Activated CD4-positive, alpha-beta T cell treated with anti-CD3 and anti-CD28 coated beads for 36 hours (primary cell): Measurements from ENCODE around the gene PLEKHM3. TPM values are rescaled to one million over a fixed set of nuclear protein-coding genes. Genes with fewer than 3 reads are reported as not detected.
"Not testable (repeated sequence)": the region's sequence is repeated elsewhere in the genome, so short reads cannot be mapped to it uniquely, and the experiment has no call there.

Source experiments
- ATAC-seq: fragments of 200-7000 bp; cut with Tn5 transposase; one replicate; pipeline ENCODE4 v1.10.0; 2021; ENCODE audit warnings: mild to moderate bottlenecking, moderate library complexity
- CTCF ChIA-PET: fragments of 350-600 bp; sonication (Branson Sonifier 250); formaldehyde crosslinking; loops from one replicate; lab custom pipeline; 2021; ENCODE audit warnings: antibody characterized with exemption; lab: Charles Lee
- POLR2A ChIA-PET: fragments of 350-600 bp; sonication (Branson Sonifier 250); formaldehyde crosslinking; loops from one replicate; lab custom pipeline; 2021; ENCODE audit warnings: antibody characterized with exemption, inconsistent platforms; lab: Charles Lee
- DNase-seq: peaks from one replicate; pipeline ENCODE4 v3.0.0-alpha.2; 2020
- H3K27ac Mint-ChIP-seq: one replicate; pipeline ENCODE4 v1.8.0; 2021; ENCODE audit warnings: mixed read lengths
- H3K27me3 Mint-ChIP-seq: one replicate; pipeline ENCODE4 v1.8.0; 2021; ENCODE audit warnings: mixed read lengths
- H3K36me3 Mint-ChIP-seq: one replicate; pipeline ENCODE4 v1.8.0; 2021; ENCODE audit warnings: low read depth, mixed read lengths
- H3K4me1 Mint-ChIP-seq: one replicate; pipeline ENCODE4 v1.8.0; 2021; ENCODE audit warnings: mixed read lengths
- H3K4me3 Mint-ChIP-seq: one replicate; pipeline ENCODE4 v1.8.0; 2021; ENCODE audit warnings: mild to moderate bottlenecking, moderate library complexity, mixed read lengths
- H3K9me3 Mint-ChIP-seq: one replicate; pipeline ENCODE4 v1.8.0; 2021; ENCODE audit warnings: low read depth, mixed read lengths
- intact Hi-C, 2 experiments: fragments of 100-400 bp; cut with DNase I in 1 of 2; cut with micrococcal nuclease in 1 of 2; formaldehyde crosslinking; loops; one replicate each; pipeline versions ENCODE4 v1.14.2 to v1.15.1; 2022 to 2024; cut with DNase I, micrococcal nuclease
- total RNA-seq, 2 experiments: library from RNA; stranded (reverse); gene quantifications; one replicate each; pipeline ENCODE4 v1.2.3, GENCODE V29; 2021

Gene PLEKHM3
- total RNA-seq, 2 experiments from 2014 or later, result 4.5 to 5.2 TPM

DNA sequence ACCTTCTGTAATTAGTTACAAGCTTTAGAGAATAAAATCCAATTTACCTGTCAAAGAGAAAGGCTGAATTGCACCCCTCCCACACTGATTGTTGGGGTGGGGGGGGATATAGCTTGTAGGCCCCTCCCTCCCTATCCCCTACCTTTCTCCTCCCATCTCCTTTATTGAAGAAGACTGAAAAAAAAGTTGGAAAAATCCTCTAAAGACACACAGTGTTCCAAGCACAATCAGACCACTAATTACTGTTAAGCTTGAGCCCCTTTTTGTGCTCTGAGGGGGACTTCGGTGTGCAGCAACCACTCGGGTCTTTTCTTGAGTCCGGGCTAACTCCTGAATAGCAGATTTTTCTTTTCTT, 212.6 kb downstream of the PLEKHM3 start:
- Mint-ChIP-seq H3K36me3 (no peaks in the 10 kb centered on the region), H3K27ac (no peak overlapping the region), H3K9me3 (no peaks in the 10 kb centered on the region), H3K27me3 (no peaks in the 10 kb centered on the region), H3K4me3 (no peak overlapping the region), H3K4me1 (no peaks in the 10 kb centered on the region)
- ATAC-seq (no peak), DNase-seq (no peak)
- ChIA-PET CTCF (interaction anchor here (1.1 kb wide), 1 partner anchor 23 kb away, joined by 5 read pairs; no protein-coding TSS in a partner anchor), POLR2A (no interaction called here)
- intact Hi-C loops, result no loop called here

DNA sequence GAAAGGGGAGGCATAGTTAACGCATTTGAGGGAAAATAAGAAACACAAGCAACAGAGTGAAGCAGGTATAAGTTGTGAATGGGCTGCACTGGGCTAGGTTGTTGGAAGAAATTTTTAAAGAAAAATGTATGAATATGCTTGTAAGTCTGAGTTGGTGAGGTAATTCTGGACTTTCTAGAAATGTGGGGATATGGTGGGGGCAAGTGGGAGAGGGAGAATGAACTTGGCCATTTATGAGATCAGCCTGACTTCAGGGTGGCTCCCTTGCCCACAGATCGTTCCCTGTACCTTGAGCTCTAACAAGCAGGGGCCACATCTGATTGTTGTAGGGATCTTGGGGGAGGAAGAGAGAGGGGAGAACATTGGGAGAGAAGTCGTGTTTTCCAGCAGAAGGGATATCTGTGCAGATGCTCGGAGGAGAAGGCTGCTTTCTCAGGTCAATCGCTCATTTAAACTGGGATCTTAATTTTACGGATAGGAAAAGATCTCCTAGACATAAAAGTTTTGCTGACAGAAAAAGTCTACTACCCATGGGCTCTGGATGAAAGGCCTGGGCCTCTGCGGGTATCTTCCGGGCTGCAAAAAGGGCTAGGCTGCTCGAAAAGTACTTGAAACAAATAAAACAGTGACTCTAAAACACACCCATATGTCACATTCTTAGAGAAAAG, 213.1 kb downstream of the PLEKHM3 start:
- peaks cover 3% of the 10 kb centered on the region for H3K4me1 Mint-ChIP-seq
- H3K4me3 Mint-ChIP-seq, result no peak overlapping the region
- H3K27me3 Mint-ChIP-seq, result no peaks in the 10 kb centered on the region
- intact Hi-C loops, result no loop called here
- DNase-seq (no peak), ATAC-seq (no peak)
- ChIA-PET POLR2A (interaction anchor here (1.2 kb wide), 1 partner anchor 186 kb away, joined by 3 read pairs; no protein-coding TSS in a partner anchor), CTCF (interaction anchor here (0.6 to 1.1 kb wide), 3 partner anchors 23 to 120 kb away, joined by 3 to 5 read pairs (median 4); no protein-coding TSS in a partner anchor)
- H3K27ac Mint-ChIP-seq, result no peak overlapping the region
- H3K9me3 Mint-ChIP-seq, result no peaks in the 10 kb centered on the region
- H3K36me3 Mint-ChIP-seq, result no peaks in the 10 kb centered on the region

DNA sequence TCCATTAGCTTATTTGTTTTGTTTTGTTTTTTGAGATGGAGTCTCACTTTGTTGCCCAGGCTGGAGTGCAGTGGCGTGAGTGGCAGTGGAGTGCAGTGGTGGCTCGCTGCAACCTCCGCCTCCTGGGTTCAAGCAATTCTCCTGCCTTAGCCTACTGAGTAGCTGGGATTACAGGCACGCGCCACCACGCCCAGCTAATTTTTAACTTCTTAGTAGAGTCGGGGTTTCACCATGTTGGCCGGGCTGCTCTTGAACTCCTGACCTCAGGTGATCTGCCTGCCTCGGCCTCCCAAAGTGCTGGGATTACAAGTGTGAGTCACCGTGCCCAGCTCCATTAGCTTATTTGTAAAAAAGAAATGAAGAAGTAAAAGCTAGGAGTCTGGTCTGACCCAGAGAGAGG, 213.7 kb downstream of the PLEKHM3 start:
- H3K4me1 Mint-ChIP-seq, H3K4me3 Mint-ChIP-seq, intact Hi-C loops, H3K27me3 Mint-ChIP-seq, ATAC-seq, DNase-seq, H3K9me3 Mint-ChIP-seq, H3K36me3 Mint-ChIP-seq, H3K27ac Mint-ChIP-seq: not testable (repeated sequence)
- CTCF ChIA-PET, result interaction anchor here (0.6 to 1.1 kb wide), 3 partner anchors 24 to 121 kb away, joined by 3 to 5 read pairs (median 4); no protein-coding TSS in a partner anchor
- POLR2A ChIA-PET, result interaction anchor here (1.2 kb wide), 1 partner anchor 186 kb away, joined by 3 read pairs; no protein-coding TSS in a partner anchor

DNA sequence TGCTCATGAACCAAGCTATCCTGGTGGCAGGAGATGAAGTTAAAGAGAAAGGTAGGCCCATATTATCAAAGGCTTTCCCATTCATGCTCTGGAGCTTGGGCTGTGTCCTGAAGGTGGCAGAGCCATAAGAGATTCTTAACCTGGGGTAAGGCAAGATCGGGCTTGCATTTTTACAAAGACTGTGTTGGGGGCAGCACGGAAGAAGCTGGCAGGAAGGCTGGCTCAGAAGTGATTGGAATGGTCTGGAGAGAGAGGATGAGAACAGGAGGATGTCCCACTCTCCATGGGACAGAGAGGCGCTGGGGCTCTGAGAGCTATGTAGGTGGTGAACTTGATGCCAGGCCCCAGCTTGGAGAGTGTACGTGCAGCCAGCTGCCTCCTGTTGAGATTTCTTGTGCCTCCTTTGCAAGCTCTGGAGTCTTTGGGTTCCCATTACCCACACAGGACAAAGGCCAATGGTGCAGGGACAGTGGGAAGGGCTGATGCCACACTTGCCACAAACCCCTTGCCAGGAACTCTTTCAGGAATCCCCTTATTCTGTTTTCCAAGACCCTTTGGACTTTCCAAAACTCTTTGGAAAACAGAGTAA, 215.0 kb downstream of the PLEKHM3 start:
- Mint-ChIP-seq H3K4me1 (peaks cover 3% of the 10 kb centered on the region), H3K27ac (no peak overlapping the region), H3K36me3 (no peaks in the 10 kb centered on the region), H3K4me3 (no peak overlapping the region), H3K27me3 (no peaks in the 10 kb centered on the region), H3K9me3 (no peaks in the 10 kb centered on the region)
- DNase-seq (no peak), ATAC-seq (no peak)
- ChIA-PET POLR2A (no interaction called here), CTCF (interaction anchor here (1.0 kb wide), 1 partner anchor 64 kb away, joined by 4 read pairs; no protein-coding TSS in a partner anchor)
- intact Hi-C loops, result no loop called here

DNA sequence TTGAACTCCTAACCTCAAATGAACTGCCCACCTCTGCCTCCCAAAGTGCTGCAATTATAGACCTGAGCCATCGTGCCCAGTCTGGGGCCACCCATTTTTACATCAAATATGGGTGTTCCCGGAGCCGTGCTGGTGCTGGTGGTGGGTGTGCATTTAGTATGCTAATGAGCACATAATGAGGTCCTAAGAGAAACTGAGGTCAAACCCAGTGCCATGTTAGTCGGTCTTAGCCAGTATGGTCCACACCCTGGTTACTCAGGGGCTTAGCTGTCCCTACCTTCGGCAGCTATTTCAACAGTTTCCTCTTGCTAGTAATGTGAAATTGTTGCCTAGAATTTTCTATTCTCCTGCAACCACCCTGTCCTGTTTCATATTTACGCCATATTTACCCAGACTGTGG, 217.2 kb downstream of the PLEKHM3 start:
- H3K9me3 Mint-ChIP-seq, result no peaks in the 10 kb centered on the region
- ChIA-PET CTCF (no interaction called here), POLR2A (no interaction called here)
- no peak overlapping the region for H3K27ac Mint-ChIP-seq
- no peak for DNase-seq
- peaks cover 3% of the 10 kb centered on the region for H3K4me1 Mint-ChIP-seq
- no peak overlapping the region for H3K4me3 Mint-ChIP-seq
- no peaks in the 10 kb centered on the region for H3K27me3 Mint-ChIP-seq
- intact Hi-C loops, result no loop called here
- H3K36me3 Mint-ChIP-seq, result no peaks in the 10 kb centered on the region
- ATAC-seq, result no peak

DNA sequence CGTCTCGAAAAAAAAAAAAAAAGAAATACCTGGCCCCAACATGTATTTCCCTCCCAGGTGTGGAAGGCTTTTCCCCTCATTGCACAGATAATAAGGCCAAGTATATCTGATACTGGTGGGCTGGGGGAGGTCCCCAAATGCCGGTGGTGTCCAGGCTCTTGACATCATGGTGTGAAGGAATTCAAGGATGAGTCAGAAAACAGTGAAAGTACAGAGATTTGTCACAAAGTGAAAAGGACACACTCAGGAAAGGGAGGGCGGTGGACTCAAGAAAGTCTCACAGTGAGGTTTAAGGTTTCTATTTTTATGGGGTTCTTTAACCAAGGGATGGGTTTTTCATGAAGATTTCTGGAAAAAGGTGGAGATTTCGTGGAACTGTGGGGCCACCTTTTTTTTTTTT, 217.8 kb downstream of the PLEKHM3 start:
- intact Hi-C loops, result no loop called here
- POLR2A ChIA-PET, result no interaction called here
- no peaks in the 10 kb centered on the region for H3K36me3 Mint-ChIP-seq
- H3K27ac Mint-ChIP-seq, result no peak overlapping the region
- no peaks in the 10 kb centered on the region for H3K27me3 Mint-ChIP-seq
- H3K4me1 Mint-ChIP-seq, result peaks cover 3% of the 10 kb centered on the region
- CTCF ChIA-PET, result interaction anchor here (0.6 kb wide), 1 partner anchor 42 kb away, joined by 3 read pairs; no protein-coding TSS in a partner anchor
- no peaks in the 10 kb centered on the region for H3K9me3 Mint-ChIP-seq
- ATAC-seq, result peak; percentile 61
- H3K4me3 Mint-ChIP-seq, result no peak overlapping the region
- peak; percentile 17 for DNase-seq

DNA sequence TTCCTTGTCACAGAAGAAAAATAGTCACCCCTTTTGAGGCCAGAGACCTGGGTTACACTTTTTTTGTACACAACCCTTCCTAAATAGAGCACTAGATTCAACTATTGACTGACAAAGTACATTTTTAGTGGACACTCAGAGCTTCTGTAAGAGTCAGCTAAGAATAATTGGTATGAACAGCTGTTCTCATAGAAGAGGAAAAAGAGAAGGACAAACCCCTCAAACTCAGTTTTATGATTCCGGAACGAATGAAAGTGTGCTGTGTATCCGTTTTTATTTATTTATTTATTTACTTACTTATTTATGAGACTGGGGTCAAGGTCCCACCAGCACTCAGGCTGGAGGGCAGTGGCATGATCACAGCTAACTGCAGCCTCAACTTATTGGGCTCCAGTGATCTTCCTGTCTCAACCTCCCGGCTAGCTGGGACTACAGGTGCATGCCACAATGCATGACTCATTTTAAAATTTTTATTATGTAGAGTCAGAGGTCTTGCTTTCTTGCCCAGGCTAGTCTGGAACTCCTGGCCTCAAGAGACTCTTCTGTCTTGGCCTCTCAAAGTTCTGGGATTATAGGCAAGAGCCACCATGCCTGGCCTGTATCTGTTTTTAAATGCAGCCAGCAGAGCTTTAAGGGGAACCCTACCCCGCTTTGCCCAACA, 219.6 kb downstream of the PLEKHM3 start:
- ATAC-seq (no peak), DNase-seq (no peak)
- no peaks in the 10 kb centered on the region for H3K27me3 Mint-ChIP-seq
- POLR2A ChIA-PET, result no interaction called here
- no peaks in the 10 kb centered on the region for H3K36me3 Mint-ChIP-seq
- H3K27ac Mint-ChIP-seq, result no peak overlapping the region
- H3K9me3 Mint-ChIP-seq, result no peaks in the 10 kb centered on the region
- intact Hi-C loops, result no loop called here
- peaks cover 3% of the 10 kb centered on the region for H3K4me1 Mint-ChIP-seq
- CTCF ChIA-PET, result interaction anchor here (1.0 kb wide), 1 partner anchor 28 kb away, joined by 3 read pairs; no protein-coding TSS in a partner anchor
- no peak overlapping the region for H3K4me3 Mint-ChIP-seq

DNA sequence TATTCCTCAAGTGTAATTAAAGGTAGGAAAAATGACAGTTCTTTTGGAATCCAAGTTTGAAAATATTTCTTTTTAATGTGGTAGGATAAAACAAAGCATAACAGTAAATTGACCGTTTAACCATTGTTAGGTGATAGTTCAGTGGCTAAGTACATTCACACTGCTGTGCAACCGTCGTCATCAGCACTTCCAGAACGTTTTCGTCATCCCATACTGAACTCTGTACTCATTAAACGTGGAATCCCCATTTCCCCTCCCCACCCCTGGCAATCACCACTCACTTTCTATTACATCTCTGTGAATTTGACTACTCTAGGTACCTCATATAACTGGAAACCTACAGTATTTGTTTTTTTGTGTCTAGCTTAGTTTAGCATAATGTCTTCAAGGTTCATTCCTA, 222.7 kb downstream of the PLEKHM3 start:
- H3K27ac Mint-ChIP-seq, result no peak overlapping the region
- no peaks in the 10 kb centered on the region for H3K9me3 Mint-ChIP-seq
- H3K4me1 Mint-ChIP-seq, result peaks cover 3% of the 10 kb centered on the region
- no peak overlapping the region for H3K4me3 Mint-ChIP-seq
- no peaks in the 10 kb centered on the region for H3K36me3 Mint-ChIP-seq
- DNase-seq, result no peak
- ATAC-seq, result no peak
- CTCF ChIA-PET, result no interaction called here
- POLR2A ChIA-PET, result no interaction called here
- no peaks in the 10 kb centered on the region for H3K27me3 Mint-ChIP-seq
- intact Hi-C loops, result no loop called here

DNA sequence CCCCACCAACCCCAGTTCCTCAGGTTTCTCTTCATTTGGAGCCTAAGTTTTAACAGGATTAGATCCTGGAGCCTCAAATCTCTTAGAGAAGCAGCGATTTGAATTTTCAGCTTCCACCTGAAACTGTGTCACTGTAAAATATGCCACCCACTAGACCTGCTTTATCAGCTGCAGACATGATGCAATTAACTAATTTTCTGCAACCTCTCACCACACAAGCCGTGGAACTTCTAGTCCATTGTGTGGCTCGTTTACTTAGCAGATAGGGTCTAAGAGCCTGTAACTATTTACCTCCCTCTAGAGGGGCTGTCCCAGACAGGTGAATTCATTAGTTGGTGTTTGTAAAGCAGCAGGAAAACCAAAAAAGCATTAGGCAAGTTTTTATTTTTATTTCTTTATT, 224.1 kb downstream of the PLEKHM3 start:
- POLR2A ChIA-PET, result no interaction called here
- intact Hi-C loops, result no loop called here
- Mint-ChIP-seq H3K4me1 (no peaks in the 10 kb centered on the region), H3K4me3 (no peak overlapping the region), H3K27me3 (no peaks in the 10 kb centered on the region), H3K27ac (no peak overlapping the region), H3K9me3 (no peaks in the 10 kb centered on the region), H3K36me3 (no peaks in the 10 kb centered on the region)
- DNase-seq (no peak), ATAC-seq (no peak)
- CTCF ChIA-PET, result interaction anchor here (0.7 kb wide), 1 partner anchor 18 kb away, joined by 3 read pairs; no protein-coding TSS in a partner anchor

DNA sequence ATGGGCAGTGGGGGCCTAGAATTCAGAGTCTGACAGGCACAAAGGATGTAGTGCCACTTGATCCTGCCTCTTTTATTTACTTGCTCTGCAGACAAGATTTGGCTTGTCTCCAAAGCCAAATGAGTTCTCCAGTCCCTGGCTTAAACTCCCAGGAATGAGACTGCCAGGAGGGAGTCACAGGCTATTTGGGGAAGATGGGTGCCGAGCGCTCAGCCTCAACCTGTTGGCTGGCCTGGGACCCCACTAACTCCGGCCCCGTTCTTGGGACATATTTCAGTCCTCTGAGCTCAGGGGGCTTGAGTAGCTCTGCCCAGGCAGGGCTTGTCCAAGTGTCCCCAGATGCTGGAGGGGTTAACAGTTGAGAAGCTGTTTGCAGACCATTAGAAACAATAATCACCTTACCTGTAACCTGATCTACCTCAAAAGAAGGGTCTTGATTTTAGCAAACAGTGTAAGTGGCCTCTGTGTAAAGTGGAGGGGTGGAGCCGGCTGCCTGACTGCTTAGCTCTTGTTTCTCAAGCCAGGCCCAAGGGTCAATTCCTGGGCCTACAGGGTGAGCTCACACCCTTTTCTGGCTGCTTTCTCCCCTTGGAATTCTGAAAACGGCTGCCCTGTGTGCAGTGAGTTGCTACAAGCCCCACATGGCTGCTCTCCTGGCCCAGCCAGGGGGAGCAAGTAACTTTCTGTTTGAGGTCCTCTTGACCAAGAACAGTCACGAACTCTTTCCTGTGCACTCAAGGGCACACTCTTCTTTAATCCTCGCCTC, 228.6 kb downstream of the PLEKHM3 start:
- Mint-ChIP-seq H3K9me3 (no peaks in the 10 kb centered on the region), H3K36me3 (no peaks in the 10 kb centered on the region), H3K4me3 (no peak overlapping the region), H3K4me1 (peaks cover 5% of the 10 kb centered on the region), H3K27me3 (peaks cover 4% of the 10 kb centered on the region), H3K27ac (no peak overlapping the region)
- intact Hi-C loops, result no loop called here
- ATAC-seq, result no peak
- ChIA-PET POLR2A (no interaction called here), CTCF (no interaction called here)
- DNase-seq, result no peak

DNA sequence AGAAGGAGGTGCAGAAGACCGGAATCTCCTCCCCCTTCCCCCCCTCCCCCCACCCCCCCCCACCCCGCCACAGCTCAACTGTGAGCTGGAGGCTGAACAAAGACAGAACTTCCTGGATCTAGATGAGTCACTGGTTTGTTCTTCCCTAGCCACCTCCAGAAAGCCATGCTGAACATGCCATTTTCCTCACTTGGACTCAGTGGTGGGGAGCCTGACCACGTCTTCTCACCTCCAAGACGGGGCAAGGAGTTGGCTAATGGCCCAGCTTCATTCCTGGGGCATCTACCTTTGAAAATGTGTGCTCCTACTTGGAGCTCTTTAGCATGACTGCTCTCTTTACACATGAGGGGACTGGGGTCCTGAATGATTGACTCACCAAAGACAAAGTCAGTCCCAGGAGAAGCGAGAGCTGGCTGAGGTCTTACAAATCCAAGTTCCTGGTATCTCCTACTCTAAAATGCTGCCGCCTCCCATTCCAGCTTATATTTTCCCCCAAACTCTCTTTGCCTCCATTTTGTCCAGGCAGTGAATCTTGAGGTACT, 233.0 kb downstream of the PLEKHM3 start:
- intact Hi-C loops, result no loop called here
- H3K9me3 Mint-ChIP-seq, result no peaks in the 10 kb centered on the region
- ChIA-PET POLR2A (interaction anchor here (0.6 kb wide), 1 partner anchor 234 kb away, joined by 3 read pairs; no protein-coding TSS in a partner anchor), CTCF (interaction anchor here (0.5 to 0.6 kb wide), 3 partner anchors 9 to 1054 kb away, joined by 4 read pairs; no protein-coding TSS in a partner anchor)
- peaks cover 5% of the 10 kb centered on the region for H3K4me1 Mint-ChIP-seq
- no peaks in the 10 kb centered on the region for H3K36me3 Mint-ChIP-seq
- no peak for DNase-seq
- no peak overlapping the region for H3K27ac Mint-ChIP-seq
- H3K4me3 Mint-ChIP-seq, result no peak overlapping the region
- peaks cover 12% of the 10 kb centered on the region for H3K27me3 Mint-ChIP-seq
- no peak for ATAC-seq
